ENCODE measurements around the gene GFER. TPM values are rescaled to one million over a fixed set of nuclear protein-coding genes. Genes with fewer than 3 reads are reported as not detected.

GFER gene
- total and polyA plus RNA-seq, 11 donors, result 18.0 to 51.1 (median 23.8) TPM

DNA sequence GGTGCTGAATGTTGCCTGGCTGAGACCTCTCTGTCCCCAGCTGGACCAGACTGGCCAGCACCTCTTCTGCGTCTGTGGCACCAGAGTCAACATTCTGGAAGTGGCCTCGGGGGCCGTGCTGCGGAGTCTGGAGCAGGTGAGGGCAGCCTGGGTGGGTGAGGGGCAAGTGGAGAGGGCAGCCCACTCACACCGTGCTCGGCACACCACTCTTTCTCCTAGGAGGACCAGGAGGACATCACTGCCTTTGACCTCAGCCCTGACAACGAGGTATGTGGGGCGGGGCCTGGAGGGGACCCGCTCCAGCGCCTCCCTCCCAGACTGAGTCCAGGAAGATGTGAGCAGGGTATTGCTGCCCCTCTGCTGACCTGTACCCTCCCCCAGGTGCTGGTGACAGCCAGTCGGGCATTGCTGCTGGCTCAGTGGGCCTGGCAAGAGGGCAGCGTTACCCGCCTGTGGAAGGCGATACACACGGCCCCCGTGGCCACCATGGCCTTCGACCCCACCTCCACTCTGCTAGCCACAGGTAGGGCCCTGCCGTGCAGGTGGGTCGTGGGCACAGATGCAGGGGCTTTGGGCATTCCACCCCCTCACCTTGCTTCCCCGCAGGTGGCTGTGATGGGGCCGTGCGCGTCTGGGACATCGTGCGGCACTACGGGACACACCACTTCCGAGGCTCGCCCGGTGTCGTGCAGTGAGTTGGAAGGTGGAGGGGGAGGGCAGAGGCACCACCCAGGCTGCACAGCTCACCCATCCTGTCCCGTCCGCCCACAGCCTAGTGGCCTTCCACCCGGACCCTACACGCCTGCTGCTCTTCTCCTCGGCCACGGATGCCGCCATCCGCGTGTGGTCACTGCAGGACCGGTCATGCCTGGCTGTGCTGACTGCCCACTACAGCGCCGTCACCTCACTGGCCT lies 9.6 kb upstream of the GFER start:
- WGBS, 4 donors, result 93 to 95% (median 94%) methylated on average over 38 to 42 of the region's 42 CpGs
- TF ChIP-seq POLR2A (IDR thresholded peaks at IDR 0.05), result no peak
- TF ChIP-seq, protein P1, sequence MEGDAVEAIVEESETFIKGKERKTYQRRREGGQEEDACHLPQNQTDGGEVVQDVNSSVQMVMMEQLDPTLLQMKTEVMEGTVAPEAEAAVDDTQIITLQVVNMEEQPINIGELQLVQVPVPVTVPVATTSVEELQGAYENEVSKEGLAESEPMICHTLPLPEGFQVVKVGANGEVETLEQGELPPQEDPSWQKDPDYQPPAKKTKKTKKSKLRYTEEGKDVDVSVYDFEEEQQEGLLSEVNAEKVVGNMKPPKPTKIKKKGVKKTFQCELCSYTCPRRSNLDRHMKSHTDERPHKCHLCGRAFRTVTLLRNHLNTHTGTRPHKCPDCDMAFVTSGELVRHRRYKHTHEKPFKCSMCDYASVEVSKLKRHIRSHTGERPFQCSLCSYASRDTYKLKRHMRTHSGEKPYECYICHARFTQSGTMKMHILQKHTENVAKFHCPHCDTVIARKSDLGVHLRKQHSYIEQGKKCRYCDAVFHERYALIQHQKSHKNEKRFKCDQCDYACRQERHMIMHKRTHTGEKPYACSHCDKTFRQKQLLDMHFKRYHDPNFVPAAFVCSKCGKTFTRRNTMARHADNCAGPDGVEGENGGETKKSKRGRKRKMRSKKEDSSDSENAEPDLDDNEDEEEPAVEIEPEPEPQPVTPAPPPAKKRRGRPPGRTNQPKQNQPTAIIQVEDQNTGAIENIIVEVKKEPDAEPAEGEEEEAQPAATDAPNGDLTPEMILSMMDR (IDR thresholded peaks at IDR 0.05), result no peak
- DNase-seq (no peak), ATAC-seq (no peak)
- Histone ChIP-seq H3K27ac (no peak overlapping the region), H3K27me3 (peaks cover 0 to 54% (median 14%) of the 10 kb centered on the region in 9 donors), H3K9me3 (no peaks in the 10 kb centered on the region), H3K4me3 (no peak overlapping the region), H3K36me3 (peaks cover 4 to 49% (median 41%) of the 10 kb centered on the region in 9 donors), H3K4me1 (peaks cover 0 to 35% (median 21%) of the 10 kb centered on the region in 12 donors)
- intact Hi-C loops (cut with DNase I), result no loop called here

DNA sequence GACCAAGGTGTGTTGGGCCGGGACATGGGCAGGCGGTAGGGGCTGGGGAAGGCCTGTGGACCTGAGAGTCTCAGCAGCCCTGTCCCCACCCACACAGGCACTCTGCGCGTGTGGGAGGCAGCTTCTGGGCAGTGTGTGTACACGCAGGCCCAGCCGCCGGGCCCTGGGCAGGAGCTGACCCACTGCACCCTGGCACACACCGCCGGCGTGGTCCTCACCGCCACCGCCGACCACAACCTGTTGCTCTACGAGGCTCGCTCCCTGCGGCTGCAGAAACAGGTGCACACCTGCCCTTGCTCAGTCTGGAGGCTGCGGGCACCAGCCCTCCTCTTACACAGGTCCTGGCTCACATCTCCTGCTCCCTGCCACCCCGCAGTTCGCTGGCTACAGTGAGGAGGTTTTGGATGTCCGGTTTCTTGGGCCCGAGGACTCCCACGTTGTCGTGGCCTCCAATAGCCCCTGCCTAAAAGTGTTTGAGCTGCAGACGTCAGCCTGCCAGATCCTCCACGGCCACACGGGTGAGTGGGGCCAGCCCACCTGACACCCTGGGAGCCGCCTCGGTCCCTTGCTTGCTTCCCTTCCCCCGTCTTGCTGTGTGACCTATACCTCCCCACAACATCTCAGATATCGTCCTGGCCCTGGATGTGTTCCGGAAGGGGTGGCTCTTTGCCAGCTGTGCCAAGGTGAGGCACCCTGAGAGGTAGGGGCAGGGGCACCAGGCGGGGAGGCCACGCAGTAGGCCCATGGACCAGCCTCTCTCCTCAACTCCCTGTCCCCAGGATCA lies 8.4 kb upstream of the GFER start:
- no peaks in the 10 kb centered on the region for H3K9me3 ChIP-seq
- WGBS, 4 donors, result 90 to 96% (median 94%) methylated on average over 26 to 33 of the region's 33 CpGs
- no peak overlapping the region for H3K27ac ChIP-seq
- peaks cover 4 to 49% (median 41%) of the 10 kb centered on the region in 9 donors for H3K36me3 ChIP-seq
- no peak overlapping the region for H3K4me3 ChIP-seq
- H3K27me3 ChIP-seq, result peaks cover 0 to 67% (median 26%) of the 10 kb centered on the region in 9 donors
- H3K4me1 ChIP-seq, result peaks cover 0 to 46% (median 21%) of the 10 kb centered on the region in 12 donors
- intact Hi-C loops (cut with DNase I), result no loop called here
- DNase-seq (no peak), ATAC-seq (no peak)
- TF ChIP-seq POLR2A (IDR thresholded peaks at IDR 0.05), result no peak

DNA sequence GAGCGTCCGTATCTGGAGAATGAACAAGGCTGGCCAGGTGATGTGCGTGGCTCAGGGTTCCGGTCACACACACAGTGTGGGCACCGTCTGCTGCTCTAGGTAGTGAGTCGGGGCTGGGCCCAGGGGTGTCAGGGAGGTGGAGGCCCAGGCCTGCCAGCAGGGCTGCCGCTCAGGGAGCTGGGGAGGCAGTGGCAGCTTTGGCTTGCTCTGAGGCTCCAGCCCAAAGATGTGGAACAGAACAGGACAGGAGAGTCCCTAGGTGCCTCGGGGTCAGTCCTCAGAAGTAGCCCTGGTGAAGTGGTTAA lies 7.8 kb upstream of the GFER start:
- TF ChIP-seq POLR2A (IDR thresholded peaks at IDR 0.05), result no peak
- TF ChIP-seq, protein P1 (IDR thresholded peaks at IDR 0.05), result no peak
- ATAC-seq, result no peak
- no peak for DNase-seq
- H3K4me1 ChIP-seq, result peaks cover 0 to 43% (median 17%) of the 10 kb centered on the region in 12 donors
- H3K36me3 ChIP-seq, result peaks cover 4 to 49% (median 41%) of the 10 kb centered on the region in 9 donors
- H3K27ac ChIP-seq, result no peak overlapping the region
- 95 to 100% (median 97%) methylated on average over 8 of the region's 8 CpGs for WGBS, 4 donors
- H3K4me3 ChIP-seq, result no peak overlapping the region
- intact Hi-C loops (cut with DNase I), result no loop called here
- H3K27me3 ChIP-seq, result peaks cover 4 to 72% (median 31%) of the 10 kb centered on the region in 9 donors
- H3K9me3 ChIP-seq, result no peaks in the 10 kb centered on the region

DNA sequence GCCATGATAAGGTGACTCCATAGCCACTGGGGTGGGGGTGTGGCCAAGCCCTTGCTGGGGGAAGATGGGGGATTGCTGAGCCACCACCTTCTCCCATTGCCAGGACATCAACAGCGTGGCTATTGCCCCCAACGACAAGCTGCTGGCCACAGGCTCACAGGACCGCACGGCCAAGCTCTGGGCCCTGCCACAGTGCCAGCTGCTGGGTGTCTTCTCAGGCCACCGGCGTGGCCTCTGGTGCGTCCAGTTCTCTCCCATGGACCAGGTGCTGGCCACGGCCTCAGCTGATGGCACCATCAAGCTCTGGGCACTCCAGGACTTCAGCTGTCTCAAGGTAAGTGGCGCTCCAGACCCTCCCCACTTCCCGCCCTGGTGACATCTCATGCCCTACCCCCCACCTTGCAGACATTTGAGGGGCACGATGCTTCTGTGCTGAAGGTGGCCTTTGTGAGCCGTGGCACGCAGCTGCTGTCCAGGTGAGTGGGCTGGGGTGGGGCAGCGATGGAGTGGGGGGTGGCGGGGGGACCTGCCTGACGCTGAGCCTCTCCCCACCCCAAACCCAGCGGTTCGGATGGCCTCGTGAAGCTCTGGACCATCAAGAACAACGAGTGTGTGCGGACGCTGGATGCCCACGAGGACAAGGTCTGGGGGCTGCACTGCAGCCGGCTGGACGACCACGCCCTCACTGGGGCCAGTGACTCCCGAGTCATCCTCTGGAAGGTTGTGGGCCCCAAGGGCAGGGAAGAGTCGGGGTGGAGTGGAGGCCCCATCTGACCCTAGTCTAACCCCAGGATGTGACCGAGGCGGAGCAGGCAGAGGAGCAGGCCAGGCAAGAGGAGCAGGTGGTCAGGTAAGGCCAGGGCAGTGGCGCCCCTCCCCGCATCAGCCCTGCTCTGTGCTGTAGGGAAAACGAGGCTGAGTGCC lies 6.8 kb upstream of the GFER start:
- peaks cover 0 to 38% (median 14%) of the 10 kb centered on the region in 12 donors for H3K4me1 ChIP-seq
- peak in 1 of 5 donors; percentile 27 for DNase-seq
- no peaks in the 10 kb centered on the region for H3K9me3 ChIP-seq
- no peak overlapping the region for H3K27ac ChIP-seq
- H3K36me3 ChIP-seq, result peaks cover 4 to 49% (median 41%) of the 10 kb centered on the region in 9 donors
- TF ChIP-seq, protein P1 (IDR thresholded peaks at IDR 0.05), result no peak
- no peak for TF ChIP-seq POLR2A (IDR thresholded peaks at IDR 0.05)
- WGBS, 4 donors, result 92 to 94% (median 93%) methylated on average over 28 to 33 of the region's 33 CpGs
- H3K4me3 ChIP-seq, result no peak overlapping the region
- intact Hi-C loops (cut with DNase I), result no loop called here
- H3K27me3 ChIP-seq, result peaks cover 7 to 82% (median 36%) of the 10 kb centered on the region in 9 donors
- no peak for ATAC-seq
